ENCODE results near the gene PDE6C.

DNA sequence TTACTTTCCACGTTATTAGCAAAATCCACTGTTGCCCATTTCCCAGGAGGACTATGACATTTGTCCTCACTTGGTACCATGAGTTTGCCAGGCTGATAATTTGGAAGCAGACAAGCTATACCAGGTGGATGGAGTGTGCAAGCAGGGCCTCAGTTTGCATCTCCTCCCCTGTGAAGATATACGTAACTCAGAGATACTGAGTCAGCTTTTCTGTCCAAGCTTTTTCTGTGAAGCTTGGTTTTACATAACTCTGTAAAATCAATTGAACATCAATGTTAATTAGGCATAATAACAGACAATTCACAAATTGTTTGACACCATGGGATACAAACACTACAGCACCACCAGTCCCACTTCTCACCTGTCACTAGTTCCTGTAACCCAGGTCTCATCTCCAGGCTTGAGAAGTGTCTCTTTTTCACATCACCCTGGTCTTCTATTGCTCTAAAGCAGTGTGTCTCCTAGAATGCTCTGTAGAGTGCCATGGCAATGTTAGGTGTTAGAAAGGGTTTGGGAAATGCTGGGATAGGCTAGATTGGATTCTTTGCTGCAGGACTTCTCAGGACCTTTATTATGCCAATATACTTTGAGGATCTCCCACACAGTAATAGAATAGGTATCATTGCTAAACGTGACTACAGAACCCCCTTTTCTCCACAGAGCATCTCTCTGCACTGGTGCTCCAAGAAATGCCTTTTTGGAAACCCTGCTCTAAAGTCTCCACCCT lies 32.2 kb upstream of the PDE6C start:
- TF ChIP-seq, protein P1, sequence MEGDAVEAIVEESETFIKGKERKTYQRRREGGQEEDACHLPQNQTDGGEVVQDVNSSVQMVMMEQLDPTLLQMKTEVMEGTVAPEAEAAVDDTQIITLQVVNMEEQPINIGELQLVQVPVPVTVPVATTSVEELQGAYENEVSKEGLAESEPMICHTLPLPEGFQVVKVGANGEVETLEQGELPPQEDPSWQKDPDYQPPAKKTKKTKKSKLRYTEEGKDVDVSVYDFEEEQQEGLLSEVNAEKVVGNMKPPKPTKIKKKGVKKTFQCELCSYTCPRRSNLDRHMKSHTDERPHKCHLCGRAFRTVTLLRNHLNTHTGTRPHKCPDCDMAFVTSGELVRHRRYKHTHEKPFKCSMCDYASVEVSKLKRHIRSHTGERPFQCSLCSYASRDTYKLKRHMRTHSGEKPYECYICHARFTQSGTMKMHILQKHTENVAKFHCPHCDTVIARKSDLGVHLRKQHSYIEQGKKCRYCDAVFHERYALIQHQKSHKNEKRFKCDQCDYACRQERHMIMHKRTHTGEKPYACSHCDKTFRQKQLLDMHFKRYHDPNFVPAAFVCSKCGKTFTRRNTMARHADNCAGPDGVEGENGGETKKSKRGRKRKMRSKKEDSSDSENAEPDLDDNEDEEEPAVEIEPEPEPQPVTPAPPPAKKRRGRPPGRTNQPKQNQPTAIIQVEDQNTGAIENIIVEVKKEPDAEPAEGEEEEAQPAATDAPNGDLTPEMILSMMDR (IDR thresholded peaks at IDR 0.05): no peak
- TF ChIP-seq POLR2A (IDR thresholded peaks at IDR 0.05): no peak

Data from body of pancreas (tissue), 4 donors.